GM20431 (cell line): Measurements from ENCODE around the gene SMIM13.
"Not testable (repeated sequence)": the region's sequence is repeated elsewhere in the genome, so short reads cannot be mapped to it uniquely, and the experiment has no call there.

Experiments used
- in situ Hi-C: fragments of 300-500 bp; cut with MseI, MboI; formaldehyde crosslinking; loops from one replicate; pipeline ENCODE4 v1.15.0; 2020; ENCODE audit warnings: low sequenced_read_pairs; ENCODE audit not compliant: unreplicated experiment

SMIM13 gene

DNA sequence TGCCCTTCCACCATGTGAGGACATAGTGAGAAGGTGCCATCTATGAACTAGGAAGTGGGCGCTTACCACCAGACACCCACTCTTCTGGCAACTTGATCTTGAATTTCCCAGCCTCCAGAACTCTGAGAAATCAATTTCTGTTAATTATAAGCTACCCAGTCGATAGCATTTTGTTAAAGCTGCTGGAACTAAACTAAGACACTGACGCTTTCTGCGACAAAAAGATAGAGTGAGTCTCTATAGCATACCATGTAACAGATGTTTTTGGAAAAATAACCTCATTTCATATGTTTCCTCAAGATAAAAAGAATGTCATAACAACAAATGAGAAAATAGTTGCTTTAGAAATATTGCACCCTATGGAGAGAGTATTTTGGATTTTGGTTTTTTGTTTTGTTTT is 15.4 kb upstream of the SMIM13 start:
- in situ Hi-C loops = no loop called here

DNA sequence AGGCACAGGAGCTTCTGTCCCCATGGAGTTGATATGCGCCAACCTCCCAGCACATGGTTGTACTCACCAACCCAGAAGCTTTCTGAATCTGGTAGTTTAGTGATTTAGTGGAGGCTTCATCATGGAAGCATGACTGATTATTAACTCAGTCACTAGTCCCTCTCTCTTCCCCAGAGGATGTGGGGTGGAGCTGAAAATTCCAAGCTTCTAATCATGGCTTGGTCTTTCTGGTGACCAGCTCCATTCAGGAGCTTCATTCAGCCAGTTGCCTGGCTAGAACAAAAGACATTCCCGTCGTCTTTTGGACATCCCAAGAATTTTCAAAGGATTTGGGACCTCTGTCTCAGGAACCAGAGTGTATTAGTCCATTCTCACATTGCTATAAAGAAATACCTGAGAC is 13.3 kb upstream of the SMIM13 start:
- in situ Hi-C loops = no loop called here

DNA sequence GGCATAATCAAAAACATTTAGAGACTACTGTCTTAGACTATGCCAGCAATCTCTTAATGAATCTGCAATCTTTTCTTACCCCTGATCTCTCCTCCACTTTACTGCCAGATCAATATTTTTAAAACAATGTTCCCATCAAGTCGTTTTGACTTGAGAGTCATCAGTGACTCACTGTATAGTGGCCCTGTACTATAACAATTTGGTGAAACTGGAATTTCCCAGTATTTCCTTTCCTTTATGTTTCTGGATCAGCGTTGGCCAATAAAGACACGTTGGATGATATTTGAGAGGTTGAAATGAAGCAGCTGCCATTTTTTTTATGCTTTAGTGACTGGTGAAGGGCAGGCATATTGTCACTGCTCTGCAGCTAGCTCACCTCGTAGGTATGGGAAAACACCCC is 10.1 kb upstream of the SMIM13 start:
- in situ Hi-C loops = no loop called here

DNA sequence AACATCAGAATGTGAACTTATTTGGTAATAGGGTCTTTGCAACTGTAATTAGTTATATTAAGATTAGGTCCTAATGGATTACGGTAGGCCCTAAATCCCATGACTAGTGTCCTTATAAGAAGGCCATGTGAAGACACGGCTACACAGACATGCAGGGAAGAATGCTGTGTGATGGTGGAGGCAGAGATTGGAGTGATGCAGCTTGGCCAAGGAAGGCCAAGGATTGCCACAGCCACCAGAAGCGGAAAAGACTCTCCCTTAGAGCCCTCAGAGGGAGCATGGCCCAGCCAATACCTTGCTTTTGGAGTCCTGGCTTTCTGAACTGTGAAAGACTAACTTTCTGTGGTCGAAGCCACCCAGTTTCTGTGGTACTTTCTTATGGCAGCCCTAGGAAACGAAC is 9.7 kb upstream of the SMIM13 start:
- in situ Hi-C loops = no loop called here

DNA sequence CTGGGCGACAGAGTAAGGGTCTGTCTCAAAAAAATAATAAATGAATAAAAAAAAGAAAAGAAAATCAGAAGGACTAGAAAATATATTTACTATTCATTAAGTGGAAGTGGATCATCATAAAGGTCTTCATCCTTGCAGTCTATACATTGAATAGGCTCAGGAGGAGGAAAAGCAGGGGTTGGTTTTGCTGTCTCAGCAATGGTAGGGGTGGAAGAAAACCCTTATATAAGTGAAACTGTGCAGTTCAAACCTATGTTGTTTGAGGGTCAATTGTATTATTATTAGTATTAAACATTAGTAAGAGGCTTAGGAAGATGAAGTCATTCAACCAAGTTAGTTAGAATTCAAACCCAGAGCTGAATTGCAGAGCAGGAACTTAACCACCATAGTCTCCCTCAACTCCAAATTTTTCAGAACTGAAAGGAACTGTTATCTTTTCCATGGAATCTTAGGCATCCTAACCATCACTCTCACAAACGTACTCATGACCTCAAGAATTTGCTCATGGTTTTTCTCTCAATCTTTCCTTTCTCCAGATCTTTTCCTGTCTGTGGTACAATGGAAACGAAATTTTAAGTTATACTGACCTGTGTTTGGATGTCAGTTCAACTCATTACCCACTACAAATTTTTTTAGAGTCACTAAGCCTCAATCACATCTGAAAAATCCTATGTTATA is 7.7 kb upstream of the SMIM13 start:
- in situ Hi-C loops = no loop called here

DNA sequence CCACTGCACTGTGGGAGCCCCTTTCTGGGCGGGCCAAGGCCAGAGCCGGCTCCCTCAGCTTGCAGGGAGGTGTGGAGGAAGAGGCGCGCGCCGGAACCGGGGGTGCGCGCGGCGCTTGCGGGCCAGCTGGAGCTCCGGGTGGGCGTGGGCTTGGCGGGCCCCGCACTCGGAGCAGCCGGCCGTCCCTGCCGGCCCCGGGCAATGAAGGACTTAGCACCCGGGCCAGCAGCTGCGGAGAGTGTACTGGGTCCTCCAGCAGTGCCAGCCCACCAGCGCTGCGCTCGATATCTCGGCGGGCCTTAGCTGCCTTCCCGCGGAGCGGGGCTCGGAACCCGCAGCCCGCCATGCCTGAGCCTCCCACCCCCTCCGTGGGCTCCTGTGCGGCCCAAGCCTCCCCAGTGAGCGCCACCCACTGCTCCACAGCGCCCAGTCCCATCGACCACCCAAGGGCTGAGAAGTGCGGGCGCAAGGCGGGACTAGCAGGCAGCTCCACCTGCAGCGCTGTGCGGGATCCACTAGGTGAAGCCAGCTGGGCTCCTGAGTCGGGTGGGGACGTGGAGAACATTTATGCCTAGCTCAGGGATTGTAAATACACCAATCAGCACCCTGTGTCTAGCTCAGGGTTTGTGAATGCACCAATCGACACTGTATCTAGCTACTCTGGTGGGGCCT is 6.4 kb upstream of the SMIM13 start:
- in situ Hi-C loops = not testable (repeated sequence)

DNA sequence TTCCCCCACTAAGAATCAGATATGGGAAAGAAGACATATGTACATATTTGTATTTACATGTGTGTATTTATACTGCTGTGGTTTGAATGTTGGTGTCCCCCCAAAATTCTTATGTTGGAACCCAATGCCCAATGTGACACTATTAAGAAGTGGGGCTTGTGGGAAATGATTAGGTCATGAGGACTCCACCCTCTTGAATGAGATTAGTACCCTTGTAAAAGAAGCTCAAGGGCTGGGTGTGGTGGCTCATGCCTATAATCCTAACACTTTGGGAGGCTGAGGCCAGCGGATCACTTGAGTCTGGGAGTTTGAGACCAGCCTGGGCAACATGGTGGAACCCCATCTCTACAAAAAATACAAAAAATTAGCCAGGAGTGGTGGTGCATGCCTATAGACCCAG is 3.9 kb upstream of the SMIM13 start:
- in situ Hi-C loops = no loop called here

DNA sequence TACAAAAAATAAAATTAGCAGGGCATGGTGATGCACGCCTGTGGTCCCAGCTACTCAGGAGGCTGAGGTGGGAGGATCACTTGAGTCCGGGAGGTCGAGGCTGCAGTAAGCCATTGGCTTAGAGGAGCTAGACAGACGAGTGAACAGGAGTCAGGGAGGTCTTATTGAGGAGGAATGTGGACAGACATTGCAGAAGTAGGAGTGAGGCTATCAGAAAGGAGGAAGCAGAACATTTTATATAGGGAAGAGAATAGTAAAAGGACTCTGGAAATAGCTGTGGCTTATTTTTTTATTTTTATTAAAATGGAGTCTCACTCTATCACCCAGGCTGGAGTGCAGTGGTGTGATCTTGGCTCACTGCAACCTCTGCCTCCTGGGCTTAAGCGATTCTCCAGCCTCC is 2.5 kb upstream of the SMIM13 start:
- in situ Hi-C loops = not testable (repeated sequence)

DNA sequence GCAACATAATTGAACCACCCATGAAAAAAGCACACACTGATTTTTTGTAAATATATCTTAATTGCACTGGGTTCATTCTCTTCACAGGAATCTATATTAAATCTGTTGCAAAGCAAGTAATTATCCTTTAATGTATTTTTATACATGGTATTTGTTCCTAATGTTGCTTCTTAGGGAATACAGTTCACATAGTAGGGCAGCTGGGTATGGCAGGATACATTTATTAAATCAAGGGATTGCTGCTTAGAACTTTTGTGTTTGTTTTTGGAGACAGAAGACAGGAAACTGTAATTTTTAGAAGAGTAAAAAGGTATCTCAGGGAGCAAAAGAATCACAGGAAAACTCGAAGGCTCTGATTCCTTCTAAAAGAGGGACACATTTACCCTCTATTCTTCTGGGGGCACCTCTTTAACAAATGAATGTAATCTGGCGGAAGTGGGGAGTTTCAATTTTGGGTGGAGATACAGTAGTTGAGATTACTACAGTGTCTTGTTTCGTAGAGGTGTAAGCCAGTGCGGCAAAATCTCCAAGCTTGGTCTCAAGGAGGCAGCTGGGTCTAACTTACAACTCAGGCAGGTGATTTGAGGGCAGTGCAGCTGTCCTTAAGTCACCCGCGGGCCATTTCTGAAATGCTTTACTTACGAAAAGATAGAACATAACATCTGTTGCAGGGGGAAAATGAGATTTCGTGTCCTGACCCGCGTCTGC is 812 bp upstream of the SMIM13 start:
- in situ Hi-C loops = no loop called here

DNA sequence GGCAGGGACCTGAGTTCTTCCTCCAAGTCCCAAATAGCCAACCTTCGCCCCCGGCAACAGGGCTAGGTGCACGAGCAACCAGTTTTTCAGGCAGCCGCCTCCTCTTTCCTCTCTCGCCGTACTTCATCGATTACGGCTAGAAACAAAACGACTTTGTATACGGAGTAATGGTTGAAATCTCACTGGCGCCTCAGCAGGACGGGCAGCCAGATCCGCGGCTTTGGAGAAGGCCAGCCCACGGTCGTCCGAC is 333 bp upstream of the SMIM13 start:
- in situ Hi-C loops = no loop called here

DNA sequence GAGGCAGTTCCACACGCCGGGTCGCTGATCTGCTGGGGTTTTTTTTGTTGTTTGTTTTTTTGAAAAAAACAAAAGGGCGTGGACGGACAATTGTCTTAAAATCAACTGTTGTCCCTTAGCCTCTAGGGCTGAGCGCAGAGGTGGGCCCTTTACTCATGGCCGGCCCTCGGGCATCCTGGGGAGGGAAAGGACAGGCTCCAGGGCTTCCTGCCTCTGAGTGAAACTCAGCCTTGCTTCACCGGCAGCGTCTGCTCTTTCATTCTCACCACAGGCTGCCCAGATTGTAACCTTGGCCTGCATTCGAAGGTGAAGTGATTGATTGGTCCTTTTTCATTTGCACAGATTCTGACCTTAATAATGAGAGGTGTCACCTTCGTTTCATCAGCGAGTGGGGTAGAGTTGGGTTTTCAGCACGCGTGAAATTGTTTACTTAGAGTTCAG is 797 bp downstream of the SMIM13 start:
- in situ Hi-C loops = no loop called here

DNA sequence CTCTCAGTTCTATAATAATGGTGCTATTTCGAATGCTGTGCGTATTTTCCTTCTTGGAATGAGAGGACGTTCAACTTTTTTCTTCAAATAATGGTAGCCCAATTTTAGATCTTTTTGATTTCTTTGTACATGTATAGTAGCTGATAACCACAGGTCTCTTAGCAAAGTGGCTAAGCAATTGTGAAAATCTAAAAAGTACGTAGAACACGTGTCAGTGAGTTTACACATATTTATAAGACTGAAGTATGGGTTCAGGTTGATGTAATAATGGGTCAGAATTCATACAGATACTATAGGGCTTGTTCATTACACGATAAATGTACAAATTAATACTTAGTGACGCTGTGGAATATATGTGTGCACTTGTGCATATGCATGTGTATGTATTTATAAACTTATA is 1.3 kb downstream of the SMIM13 start:
- in situ Hi-C loops = no loop called here

DNA sequence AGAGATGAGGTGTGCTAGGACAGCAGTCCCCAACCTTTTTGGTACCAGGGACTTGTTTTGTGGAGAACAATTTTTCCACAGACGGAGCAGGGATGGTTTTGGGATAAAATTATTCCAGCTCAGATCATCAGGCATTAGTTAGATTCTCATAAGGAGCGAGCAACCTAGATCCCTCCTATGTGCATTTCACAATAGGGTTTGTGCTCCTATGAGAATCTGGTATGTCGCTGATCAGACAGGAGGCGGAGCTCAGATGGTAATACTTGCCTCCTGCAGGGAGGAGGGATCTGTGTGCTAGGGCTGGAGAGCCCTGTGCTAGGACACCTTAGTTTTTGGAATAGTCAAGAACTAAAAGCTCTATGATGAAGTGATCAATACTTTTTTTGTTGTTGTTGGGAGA is 2.5 kb downstream of the SMIM13 start:
- in situ Hi-C loops = no loop called here

DNA sequence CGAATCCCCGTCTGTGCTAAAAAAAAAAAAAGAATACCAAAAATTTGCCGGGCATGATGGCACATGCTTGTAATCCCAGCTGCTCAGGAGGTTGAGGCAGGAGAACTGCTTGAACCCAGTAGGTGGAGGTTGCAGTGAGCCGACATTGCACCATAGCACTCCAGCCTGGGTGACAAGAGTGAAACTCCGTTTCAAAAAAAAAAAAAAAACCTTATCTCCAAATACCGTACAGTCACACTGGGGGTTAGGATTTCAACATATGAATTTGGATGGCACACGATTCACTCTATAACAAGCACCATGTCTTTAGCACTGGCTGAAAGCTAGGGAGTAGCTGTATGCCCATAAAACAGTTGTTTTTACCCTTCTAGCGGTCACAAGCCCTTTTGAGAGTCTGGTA is 3.8 kb downstream of the SMIM13 start:
- in situ Hi-C loops = no loop called here

DNA sequence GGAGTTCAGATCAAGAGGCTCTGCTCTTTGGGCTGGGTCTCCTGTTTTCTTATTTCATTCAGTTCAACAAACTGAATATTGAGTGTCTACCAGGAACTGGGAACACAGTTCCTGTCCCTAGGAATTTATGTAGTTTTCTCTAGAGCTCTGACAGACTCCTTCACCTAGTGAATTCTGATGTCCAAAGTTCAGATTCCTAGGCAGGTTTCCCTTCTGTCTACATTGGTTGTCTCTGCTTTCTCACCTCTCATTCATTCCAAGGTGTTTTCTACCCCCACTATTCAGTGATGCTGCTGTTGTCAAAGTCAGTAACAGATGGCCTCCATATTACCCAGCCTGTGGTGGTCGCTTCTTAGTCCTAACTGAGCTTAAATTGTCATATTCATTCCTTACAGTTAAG is 4.4 kb downstream of the SMIM13 start:
- in situ Hi-C loops = no loop called here

DNA sequence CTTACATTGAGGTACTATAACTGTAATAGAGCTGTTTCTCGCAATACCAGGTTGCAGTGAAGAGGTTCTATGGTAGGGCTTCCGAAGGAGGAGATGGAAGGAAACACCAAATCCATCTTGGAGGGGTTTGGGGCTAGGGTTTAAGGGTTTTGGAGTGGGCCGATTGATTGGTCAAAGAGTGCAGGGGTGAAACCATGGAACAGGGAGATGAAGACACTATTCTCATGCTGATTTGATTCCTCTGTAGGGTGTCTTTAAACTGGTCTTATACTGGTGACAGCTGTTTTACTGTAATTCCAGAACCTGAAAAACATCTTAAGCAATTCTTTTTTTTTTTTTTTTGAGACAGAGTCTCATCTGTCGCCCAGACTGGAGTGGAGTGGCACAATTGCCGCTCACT is 7.8 kb downstream of the SMIM13 start:
- in situ Hi-C loops = no loop called here

DNA sequence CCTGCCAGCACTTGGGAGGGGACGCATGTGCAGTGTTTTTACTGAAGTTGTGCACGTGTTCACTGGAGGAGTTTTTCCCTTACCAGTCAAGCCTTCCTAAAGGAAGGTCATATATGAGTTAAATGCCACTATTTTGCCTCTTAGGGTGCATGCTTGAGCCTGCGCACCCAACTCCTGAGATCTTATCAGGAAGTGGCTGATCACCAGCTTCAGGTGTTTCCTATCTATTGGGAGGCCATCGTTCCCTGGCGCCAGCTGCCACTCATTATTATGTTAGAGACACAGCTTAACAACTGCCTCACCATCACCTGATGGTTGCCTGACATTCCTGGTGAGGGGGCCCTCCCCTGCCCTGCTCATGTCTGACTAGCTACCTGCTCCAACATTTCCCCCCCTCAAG is 9.4 kb downstream of the SMIM13 start:
- in situ Hi-C loops = no loop called here

DNA sequence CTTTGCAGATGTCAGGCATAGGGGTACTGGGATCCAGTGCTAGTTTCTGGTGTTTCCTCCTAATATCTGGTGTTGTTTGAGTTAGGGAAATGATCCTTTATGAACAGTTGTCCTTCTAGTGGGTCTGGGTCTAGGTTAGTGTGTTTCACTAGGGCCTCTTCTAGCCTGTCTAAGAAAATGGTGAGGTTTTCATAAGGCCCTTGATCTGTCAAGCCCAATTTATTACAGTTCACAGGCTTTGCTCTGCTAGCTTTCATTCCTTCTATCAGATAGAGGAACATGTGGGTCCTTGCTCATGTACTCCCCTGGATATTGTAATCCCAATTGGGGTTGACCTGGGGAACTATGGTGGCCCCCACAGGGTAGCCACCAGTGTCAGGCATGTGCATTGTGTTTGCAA is 15.1 kb downstream of the SMIM13 start:
- in situ Hi-C loops = no loop called here

DNA sequence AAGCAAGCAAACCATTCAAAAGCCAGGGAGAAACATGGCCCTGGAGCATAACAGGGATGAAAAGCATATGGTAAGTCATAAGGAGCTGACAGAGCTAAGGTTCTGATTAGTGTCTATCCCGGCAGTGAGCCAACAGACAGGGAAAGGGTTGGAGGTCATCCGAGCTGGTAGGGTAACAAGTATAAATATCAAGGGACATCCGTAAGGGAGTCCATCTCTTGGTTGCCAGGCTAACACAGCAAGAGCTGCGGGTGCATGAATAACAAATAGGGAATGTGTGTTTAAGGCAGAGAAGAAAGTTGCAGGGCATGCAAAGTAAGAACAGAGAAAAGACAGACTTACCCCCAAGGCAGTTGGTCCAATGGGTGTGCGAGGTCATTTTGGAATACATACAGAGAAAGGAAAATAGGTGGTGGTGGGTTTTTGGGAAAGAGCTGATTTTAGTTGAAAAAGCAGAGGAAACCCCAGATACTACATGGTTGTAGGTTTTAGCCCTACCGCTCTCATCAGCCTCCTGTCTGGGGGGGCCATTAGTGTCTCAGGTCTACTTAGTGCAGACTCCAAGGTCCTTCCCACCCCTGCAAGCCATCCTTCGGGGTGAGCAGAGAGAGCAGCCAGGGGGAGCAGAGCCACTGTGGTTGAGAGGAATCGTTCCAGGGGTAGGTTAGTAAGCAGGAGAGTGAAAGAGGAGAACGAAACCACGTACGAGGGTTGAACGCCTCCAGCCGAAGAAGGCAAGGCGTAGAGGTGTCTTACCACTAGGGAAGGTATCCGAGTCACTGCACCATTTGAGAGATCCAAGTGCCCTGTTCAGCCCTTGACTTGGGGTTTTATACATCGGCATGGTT is 17.5 kb downstream of the SMIM13 start, which contains the start of gene ERVFRD-1:
Gene ERVFRD-1, minus strand, starts transcription at position 805 of the 848 bp plus-strand sequence. CDS start 6,415 bp downstream, outside the sequence.
- in situ Hi-C loops = no loop called here

DNA sequence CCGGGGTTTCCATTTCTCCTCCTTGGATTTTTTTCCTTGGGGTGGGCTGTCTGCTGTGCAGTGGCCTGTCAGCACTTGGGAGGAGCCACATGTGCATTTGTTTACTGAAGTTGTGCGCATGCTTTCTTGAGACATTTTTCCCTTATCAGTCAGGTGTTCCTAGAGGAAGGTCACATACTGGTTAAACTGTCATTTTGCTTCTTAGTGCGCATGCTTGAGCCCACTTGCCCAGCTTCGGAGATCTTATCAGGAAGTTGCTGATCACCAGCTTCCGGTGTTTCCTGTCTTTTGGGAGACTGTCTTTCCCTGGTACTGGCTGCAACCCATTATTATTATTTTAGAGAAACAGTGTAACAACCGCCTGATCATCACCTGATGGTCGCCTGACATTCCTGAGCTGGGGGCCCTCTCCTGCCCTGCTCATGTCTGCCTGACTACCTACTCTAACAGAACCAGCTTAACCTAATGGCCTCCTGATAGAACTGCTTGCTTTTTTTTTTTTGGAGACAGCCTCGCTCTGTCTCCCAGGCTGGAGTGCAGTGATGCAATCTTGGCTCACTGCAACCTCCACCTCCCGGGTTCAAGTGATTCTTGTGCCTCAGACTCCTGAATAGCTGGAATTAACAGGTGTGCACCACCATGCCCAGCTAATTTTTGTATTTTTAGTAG is 18.3 kb downstream of the SMIM13 start:
- in situ Hi-C loops = no loop called here
